Measurements from ENCODE around the gene FREM3.

- TF ChIP-seq POLR2AphosphoS5 (IDR thresholded peaks at IDR 0.05): no peak
- no peak for TF ChIP-seq CTCF (IDR thresholded peaks at IDR 0.05)
Measured at GRCh38 chr4:143539670-143540023, 160.8 kb downstream of the FREM3 start.
